SH-SY5Y (cell line): Measurements from ENCODE around the gene TST.

Source experiments
- GATA2 ChIP-seq: IDR thresholded peaks from 2 replicates; pipeline ENCODE4 v1.6.1; 2011; ENCODE audit warnings: mild to moderate bottlenecking, low read depth, low read length
- GATA3 ChIP-seq: IDR thresholded peaks from 2 replicates; pipeline ENCODE4 v1.6.1; 2011; ENCODE audit warnings: low read depth, mild to moderate bottlenecking, low read length, moderate library complexity

Gene TST

DNA sequence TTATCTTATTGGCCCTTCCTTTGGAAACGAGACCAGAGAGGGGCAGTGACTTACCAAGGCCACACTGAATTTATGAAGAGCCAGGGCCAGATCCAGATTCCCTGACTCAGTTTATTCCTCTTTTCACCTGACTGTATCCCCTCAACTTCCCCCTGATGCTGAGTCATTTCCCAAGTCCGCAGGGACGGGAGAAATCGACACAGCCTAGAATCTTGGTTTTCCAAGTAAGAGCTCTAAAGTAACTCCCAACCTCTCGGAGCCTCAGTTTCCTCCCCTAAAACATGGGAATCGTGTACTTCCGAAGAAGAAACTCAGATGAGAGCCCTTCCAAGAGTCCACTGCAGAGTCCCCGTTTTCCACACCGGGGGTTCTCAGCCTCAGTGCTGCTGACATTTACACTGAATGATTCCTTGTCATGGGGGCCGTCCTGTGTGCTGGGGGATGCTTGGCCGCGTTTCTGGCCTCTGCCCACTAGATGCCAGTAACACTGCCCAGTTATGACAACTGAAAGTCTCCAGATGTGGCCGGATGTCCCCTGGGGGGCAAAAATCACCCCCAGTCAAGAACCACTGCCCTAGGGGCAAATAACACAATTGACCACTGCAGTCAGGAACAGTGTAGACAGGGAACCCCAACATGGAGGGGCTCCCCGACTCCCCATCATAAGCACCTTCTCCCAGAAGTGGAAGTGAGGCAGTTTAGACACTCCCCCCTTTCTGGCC is 11.5 kb upstream of the TST start:
- TF ChIP-seq GATA2 (no peak), GATA3 (no peak)

DNA sequence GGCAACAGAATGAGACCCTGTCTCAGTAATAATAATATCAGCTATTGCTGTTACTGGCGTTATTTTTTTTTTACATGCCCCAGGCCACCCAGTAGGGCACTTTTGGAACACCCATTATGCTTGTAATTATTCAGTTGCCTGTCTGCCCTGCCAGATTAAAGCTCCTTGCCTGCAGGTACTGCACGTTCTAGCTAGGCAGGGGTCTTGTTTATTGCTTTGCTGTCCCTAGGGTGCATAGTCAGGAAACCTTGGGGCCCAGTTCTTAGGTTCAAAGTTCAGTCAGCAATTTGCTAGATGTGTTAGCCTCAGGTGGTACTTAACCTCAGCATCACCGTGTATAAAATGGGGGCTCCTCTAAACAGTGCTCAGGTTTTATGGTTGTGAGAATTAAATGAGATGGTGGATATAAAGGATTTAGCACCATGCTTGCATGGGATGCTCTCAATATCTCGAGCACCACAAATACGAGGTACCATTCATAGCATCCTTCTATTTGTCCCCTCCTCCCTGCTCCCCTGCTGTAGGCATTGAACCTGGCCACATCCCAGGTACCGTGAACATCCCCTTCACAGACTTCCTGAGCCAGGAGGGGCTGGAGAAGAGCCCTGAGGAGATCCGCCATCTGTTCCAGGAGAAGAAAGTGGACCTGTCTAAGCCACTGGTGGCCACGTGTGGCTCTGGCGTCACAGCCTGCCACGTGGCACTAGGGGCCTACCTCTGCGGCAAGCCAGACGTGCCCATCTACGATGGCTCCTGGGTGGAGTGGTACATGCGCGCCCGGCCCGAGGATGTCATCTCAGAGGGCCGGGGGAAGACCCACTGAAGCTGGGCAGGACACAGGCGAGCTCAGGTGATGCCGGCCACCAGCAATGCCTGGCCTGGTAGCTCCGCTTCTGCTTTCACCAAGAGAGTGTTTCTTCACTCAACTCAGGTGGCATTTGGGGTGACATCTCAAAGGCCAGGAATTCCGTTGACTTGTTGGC is 9.7 kb upstream of the TST start:
- TF ChIP-seq GATA2 (no peak), GATA3 (no peak)

DNA sequence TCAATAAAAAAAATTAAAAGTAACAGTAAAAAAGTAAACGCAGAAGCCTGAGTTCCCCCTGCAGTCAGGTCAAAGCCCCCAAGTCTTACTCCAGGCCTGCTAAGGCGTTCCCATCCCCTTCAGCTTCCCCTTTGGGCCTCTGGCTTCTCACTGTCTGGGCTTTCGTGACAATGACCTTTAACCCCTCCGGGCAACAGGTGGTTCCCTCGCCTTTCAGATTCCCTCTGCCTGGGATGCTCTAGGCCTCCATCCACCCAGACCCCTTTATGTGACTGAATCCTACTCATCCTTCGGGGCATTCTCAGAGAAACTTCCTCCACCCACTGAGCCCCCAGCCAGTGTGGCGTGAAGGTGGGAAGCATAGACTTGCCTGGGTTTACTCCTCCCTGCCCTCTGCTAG is 8.3 kb upstream of the TST start:
- TF ChIP-seq GATA2 (no peak), GATA3 (no peak)

DNA sequence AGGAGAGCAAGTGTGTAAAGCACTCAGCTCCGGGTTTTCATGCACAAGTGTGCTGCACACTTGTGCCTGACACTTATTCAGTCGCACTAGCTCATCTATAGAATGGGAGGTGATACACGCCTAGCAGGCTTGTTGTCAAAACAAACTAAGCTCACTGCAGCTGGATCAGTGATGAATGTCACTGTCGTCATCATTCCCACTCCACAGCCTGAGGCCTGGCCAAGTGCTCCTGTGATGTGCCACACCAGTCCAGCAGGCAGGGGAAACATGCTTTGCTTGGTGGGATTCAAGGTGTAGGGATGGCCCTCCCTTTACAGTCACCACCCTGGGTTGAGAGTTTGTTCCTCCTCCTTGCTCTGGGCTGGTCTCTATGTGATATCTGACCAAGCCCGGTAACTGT is 7.1 kb upstream of the TST start:
- TF ChIP-seq GATA3 (no peak), GATA2 (no peak)

DNA sequence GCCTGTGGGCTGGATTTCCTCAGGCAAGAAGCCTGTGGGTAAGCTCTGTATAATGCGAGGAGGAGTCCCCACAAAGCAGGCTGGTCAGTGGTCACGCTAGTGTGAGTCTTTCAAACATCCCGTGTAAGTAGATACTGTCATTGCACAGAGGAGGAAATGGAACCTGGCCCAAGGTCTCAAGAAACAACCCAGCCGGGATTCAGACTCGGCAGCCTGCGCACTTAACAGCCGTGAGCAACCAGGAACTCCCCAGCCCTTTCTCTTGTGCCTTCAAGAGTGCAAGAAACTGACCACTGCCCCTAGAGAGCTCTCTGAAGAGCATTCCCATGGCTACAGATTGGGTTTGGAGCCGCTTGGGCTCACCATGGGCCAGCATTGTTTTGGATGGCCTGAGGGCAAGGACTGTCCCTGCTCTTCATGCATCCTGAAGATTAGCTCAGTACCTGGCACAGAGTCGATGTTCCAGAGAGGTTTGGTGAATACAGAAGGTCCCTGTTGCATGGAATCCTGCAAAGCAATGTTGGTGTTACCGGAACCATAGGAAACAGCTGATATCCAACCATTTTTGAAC is 6.3 kb upstream of the TST start:
- TF ChIP-seq GATA2 = no peak
- TF ChIP-seq GATA3 = no peak

DNA sequence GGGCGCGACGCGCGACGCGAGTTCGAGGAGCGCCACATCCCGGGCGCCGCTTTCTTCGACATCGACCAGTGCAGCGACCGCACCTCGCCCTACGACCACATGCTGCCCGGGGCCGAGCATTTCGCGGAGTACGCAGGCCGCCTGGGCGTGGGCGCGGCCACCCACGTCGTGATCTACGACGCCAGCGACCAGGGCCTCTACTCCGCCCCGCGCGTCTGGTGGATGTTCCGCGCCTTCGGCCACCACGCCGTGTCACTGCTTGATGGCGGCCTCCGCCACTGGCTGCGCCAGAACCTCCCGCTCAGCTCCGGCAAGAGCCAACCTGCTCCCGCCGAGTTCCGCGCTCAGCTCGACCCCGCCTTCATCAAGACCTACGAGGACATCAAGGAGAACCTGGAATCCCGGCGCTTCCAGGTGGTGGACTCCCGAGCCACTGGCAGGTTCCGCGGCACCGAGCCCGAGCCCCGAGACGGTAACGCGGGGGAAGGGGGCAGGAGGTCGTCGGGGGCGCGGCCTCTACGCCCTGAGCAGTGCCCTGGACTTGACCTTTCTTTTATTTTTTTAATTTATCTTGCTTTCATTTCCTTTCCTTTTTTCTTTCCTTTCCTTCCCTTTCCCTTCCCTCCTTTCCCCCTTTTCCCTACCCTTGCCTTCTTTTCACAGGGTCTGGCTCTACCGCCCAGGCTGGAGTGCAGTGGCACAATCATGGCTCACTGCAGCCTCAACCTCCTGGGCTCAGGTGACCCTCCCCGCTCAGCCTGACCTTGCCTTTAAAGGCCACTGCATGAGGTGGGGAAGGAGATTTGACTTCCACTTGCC is 5.3 kb upstream of the TST start:
- TF ChIP-seq GATA2 = no peak
- no peak for TF ChIP-seq GATA3

DNA sequence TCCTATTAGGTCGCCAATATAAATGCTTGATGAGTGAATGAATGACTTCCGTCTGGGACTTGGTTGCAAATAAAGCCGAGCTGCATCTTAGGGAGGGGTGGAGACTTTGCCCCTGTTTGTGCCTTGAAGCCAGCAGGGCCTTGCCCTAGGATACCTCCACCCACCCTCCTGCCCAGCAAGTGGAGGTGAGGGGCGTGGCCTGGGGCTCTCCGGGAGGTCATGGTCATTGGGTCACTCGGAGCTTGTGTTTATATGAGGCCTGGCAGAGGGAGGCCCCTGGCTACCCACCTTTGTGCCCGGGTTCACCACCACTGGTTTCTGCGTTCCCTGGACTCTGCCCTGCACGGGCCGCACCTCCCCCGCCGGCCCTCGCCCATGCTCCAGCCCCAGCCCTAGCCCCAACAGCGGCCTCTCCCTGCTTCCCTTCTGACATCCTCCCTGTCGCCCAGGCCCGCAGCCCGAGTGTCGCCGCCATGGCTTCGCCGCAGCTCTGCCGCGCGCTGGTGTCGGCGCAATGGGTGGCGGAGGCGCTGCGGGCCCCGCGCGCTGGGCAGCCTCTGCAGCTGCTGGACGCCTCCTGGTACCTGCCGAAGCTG is 4.6 kb upstream of the TST start:
- TF ChIP-seq GATA3 (no peak), GATA2 (no peak)

DNA sequence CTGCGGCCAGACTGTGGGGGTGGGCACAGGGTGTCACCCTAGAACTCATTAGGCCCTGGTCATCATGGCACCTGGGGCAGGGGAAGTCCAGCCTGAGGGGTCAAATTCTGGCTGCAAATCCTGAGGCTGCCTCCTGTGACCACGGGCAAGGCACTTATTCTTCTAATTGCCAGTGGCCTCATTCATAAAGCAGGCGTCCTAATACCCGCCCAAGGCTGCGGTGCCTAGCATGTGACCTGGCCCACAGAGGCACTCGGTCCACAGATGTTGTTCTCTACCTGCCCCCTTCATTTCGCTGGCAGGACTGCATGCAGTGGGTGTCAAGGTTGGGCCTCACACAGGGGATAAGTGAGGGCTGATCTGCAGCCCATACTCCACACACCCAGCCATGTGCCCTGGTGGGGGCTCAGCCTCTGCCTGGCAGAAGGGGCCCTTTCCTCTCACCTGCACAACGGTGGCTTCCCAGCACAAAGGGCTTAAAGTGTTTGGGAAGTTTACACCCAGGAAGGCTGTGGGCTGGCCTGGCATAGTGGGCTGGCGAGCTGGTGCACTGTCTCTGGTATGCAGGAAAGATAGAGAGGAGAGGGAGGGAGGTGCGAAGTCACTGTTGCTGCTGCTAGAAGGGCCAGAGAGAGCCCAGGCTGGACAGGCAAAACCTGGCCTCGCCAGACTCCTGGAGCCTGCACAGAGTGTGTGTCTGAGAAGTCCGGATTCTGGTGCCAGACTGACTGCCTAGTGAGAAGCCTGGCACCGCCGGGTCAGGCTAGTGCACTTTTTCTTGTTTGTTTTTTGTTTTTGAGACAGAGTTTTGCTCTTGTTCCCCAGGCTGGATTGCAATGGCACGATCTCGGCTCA is 3.5 kb upstream of the TST start:
- no peak for TF ChIP-seq GATA2
- TF ChIP-seq GATA3 = no peak

DNA sequence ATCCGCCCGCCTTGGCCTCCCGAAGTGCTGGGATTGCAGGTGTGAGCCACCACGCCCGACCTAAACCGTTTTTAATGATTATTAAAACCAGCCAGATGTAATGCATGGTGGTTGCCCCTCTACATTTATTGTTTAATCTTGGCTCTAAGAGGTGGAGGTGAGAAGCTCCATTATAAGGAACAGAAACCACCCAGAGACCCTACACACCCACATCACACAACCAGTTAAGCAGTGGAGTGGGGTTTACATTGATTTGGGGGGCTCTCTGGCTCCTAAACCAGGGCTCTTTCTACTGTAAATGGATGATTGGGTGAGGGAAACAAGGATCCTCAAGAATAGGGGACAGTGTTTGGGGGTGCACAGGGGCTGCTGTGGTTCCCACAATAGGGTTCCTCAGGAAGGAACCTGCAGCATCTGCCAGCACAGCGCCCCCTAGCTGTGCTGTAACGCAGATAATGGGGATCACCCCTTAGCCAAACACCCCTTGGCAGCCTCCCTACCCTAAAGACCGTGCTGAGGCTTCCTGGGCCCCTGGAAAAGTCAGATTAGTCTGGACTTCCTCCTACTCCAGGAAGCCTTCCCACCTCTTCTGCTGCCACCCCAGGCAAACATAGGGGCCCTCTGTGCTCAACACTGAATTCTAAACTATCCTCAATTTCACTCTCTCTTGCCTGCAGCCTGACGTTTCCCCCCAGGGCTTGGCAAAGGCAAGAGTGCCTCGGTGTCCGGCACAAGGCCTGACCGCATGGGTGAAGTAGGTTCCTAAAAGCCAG is 2.6 kb upstream of the TST start:
- TF ChIP-seq GATA3 (no peak), GATA2 (no peak)

DNA sequence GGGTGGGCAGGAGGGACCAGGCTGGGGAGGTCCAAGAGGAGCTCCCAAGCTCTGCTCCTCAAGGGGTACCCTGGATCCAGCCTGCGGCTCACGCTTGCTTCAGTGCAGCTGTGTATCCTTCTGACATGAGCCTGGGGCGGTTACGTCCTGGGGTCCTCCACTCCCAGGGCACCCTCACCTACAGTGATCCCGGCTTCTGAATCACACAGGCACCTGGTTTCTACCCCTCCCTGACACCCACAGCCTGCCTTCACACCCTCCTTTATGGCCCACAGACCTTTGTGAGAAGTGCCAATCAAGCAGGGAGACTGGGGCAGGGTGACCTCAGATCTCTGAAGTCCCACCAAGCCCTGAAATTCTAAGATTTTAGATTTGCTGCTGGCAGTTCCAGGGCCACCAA is 1.8 kb upstream of the TST start:
- TF ChIP-seq GATA3 = no peak
- TF ChIP-seq GATA2 = no peak

DNA sequence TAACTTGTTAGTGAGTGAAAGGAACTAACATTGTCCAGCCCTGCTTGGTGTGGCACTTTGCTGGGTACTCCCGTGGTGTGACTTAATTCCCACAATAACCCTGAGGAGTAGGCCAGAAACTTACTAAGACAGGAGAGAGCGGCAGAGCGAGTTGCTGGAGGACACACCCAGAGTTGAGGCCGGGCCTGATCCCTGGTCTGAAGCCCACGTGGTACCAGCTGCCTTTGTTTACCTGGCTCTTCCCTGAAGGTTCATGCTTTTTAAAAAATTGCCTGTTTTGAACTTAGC is 889 bp upstream of the TST start:
- TF ChIP-seq GATA3 (no peak), GATA2 (no peak)

DNA sequence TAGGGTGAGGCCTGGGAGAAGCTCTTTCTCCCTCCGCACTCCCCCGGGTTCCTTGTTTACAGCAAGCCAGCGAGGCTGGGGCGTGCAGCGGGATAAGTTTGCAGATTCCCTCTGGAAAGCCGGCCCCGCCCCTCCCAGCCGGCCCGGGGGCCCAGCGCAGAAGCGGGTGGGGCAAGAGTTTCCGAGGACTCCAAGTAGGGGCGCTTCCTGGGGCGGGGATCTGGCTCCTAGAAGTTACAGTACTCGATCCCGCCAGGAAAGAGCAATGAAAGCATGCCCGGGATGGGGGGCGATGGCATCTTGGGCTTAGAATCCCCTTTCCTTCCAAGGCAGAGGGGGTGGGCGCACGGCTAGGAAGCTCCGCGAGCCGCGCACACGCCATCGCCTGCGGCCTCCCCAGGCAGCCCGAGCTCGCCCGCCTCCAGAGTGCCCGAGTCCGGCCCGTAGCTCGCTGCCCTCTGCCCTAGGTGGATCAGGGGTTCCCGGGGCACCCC is 385 bp downstream of the TST start:
- no peak for TF ChIP-seq GATA2
- TF ChIP-seq GATA3 = no peak
